GM18873 (cell line): ENCODE results near the gene NR5A2.

Source experiments
- ATAC-seq: cut with Tn5 transposase; IDR thresholded peaks from one replicate; pipeline ENCODE4 v1.9.1; 2021; ENCODE audit warnings: mild to moderate bottlenecking, moderate library complexity, moderate number of reproducible peaks; ENCODE audit not compliant: unreplicated experiment, low FRiP score

NR5A2 gene

DNA sequence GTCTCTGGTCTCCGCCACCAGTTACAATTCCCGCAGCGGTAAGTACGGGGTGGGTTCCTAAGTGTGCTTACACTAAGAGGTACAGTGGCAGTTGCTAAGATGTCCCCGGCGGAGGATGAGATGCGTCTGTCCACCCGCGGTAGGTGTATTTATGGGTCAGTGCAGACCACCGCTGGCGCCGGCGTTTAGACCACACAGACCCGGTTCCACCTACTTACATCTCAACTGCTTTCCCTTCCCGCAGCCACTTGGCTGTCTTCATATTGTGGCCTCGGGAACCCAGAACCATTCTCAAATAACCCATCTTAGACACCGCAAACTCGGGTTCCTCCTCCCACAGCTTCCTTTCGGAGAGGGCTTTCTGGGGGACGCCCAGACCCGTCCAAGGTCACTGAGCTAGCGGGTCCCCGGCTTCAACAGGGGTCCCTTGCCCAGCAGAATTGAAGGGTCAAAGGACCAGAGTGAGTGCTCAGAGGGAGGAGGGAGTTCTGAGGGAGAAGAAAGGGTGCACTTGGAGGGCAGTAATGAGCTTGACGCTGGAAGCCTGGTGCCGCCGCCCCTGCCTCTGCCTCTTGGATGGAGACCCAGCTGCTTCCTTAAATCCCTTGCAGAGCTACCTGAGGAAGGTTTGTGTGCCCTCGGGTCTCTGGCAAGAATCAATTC, 8.6 kb downstream of the NR5A2 start:
- ATAC-seq: no peak

DNA sequence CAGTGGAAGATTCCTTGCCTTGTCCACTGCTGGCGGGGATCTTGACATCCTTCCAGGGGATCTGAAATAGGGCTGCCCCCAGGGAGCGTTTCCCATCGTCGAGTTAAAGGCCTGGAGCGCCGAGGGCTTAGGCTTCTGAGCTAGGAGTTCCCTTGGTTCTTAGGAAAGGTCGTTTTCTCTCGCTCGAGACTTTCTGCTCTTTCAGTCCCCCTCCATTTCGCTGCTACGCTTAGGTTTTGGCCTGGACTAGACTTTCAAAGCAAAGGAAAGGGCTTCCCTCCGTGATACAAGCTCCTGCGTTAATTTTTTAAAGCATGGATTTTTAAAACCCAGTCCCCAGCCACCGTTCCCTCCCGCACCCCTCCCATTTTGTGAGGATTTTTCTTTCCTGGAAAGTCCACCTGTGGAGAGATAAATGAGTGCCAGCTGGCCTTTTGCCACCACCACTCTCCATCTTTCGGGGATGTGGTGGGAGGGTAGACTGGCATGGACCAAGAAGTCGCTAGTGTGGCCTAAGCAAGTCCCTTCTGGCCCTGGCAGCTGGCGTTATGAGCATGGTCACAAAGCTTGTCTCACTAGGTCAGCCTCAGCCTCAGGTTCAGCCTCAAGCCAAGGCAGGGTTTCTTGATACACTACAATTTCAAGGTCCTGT, 9.2 kb downstream of the NR5A2 start:
- no peak for ATAC-seq

DNA sequence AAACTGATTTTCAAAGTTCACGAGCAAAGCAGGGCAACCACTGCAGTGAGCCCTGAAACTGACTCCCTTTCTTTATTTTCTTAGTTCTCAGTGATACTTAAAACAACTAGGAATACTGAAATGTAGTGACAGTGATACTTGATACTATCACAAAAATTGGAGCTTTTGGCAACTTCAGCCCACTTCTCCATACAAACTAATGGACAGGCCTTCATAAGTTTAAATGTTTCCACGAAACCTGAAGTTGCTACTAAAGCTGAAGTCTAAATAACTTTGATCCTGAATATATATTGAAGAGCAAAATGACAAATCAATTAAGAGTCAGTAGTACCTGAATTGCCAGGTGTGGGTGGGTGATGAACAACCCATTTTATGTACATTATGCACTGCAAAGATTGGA, 10.0 kb downstream of the NR5A2 start:
- ATAC-seq: no peak

DNA sequence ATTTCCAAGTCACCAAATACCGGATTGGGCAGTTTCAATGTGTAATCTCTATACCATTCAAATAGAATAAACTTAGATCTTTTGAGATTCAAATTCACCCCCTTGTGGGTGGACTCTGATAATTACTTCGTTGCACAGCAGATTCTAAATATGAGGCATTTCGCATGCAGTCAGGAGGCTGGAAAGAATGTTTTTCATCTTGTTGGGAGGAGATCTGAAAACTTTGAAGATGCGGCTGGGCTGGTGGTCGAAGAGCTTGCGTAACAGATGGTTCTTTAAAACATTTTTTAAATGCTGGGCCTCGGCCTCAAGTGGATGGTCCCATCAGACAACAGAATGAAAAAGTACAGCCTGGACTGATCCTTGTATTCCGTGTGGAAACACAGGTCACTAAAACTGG, 10.4 kb downstream of the NR5A2 start:
- ATAC-seq: no peak

DNA sequence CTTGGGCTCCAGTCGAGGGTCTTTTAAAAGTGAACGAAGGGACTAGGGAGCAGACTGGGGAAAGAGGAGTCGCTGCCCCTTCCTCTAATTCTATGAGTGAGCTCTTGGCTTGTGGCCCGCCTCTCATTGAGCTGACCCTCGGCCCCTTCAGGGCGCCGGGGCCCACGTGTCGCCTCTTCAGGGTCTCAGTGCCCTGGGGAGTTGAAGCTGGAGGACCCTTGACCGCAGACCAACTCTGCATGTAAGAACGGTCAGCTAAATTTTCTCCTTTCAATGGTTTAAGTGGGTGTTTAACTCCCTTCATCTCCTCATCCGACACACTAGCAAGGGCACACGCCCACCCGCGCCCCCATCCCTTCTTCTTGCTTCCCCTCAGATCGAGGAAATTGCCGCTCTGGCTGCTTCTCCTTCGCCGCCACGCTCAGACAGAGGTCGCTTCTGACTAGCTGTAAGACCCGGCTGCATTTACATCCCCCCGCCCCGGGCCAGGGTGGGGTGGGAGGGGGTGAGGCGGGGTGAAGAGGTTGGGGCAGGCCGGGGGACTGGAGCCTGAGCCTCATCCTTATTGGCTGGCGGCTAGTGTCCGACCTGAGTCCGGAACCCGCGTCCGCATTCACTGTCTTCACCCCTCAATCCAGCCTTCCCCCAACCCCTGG, 10.9 kb downstream of the NR5A2 start:
- no peak for ATAC-seq

DNA sequence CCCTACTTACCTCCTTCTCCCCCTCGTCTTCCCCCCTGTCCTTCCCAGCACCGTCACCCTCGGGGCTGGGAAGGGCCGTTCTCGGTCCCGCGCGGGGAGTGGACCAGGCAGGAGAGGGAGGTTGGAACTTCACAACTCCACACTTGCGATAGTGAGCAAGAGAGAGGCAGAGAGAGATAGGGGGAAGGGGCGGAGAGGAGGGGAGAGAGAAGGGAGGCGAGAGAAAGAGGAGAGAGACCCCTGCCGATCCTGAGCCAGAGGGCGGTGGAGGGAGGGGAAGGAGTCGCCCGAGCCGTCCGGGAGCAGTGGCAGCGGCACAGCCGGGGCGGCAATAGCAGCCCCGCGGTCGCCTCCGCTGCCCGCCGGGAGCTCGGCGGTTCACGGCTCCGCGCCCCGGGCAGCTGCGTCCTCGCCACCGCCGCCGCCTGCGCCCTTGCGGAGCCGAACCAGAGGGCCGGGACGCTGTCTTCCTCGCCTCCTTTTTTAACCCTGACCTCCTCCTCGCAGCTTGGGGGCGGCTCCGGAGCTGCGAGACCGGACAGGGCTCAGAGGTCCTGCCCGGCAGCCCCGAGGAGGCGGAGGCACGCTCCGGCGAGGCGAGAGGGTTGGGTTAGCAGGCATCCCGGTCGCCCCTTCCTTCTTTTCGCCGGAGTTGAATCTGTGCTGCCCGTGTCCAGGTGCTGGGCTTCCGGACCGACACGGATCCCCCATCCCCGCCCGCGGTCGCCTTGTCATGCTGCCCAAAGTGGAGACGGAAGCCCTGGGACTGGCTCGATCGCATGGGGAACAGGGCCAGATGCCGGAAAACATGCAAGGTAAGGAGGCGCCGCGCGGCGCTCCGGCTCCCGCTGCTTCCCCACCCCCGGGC, 11.7 kb downstream of the NR5A2 start:
- ATAC-seq: no peak

DNA sequence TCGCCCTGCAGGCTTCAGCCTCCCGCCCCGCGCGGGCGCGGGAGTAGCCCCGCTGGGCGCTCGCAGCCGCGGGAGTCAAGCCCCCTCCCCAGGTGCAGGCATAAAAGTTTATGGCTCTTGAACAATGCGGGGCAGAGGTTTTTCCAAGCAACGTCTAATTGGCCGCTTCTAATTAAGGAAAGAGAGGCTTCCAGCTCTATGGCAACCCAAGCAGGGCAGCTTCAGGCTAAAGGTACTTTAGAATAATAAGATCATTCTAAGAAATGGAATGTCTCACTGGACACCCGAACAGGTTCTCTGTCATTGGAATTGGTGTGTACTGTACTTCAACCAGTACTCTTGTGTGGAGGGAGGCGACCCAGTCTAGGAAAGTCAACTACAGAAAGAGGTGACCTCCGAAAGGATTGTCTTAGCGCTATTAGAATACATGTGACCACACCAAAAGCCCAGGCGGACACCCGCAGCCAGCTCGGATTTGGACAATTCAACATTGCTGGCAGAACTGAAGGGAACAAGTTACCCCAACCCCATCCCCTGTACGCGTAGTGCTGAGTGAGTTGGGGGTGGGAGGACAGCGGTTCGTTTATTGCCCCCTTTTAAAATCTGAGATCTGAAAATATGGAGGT, 12.5 kb downstream of the NR5A2 start:
- ATAC-seq: no peak

DNA sequence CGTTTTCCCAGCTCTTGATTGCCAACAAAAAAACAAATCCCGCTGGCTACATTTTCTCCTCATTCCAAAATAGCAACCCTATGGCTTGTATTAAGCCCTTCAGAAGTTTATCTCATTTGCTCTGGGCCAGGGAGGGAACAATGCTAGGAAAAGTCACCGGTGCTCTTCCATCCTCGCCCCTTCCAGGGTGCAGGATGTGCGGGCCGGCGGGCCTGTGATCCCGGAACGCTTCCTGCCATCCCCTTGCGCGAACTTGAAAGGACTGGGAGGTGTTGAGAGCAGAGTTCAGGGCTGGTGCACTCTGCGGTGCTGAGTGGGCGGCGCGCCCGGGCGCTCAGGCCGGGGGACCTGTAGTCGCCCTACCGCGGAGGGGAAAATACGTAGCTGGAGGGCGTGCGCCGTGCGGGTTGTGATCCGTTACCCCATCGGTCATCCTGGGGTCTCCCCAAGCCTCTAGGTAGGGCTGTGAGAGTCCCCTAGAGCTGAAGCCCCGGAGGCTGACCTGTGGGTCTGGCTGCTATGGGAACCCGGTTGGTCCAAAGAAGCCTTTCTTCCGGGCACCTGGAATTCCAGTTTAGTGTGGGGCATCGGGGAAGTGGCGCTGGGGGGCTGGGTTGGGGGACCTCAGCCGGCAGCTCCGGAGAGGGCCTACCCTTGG, 13.1 kb downstream of the NR5A2 start:
- no peak for ATAC-seq

DNA sequence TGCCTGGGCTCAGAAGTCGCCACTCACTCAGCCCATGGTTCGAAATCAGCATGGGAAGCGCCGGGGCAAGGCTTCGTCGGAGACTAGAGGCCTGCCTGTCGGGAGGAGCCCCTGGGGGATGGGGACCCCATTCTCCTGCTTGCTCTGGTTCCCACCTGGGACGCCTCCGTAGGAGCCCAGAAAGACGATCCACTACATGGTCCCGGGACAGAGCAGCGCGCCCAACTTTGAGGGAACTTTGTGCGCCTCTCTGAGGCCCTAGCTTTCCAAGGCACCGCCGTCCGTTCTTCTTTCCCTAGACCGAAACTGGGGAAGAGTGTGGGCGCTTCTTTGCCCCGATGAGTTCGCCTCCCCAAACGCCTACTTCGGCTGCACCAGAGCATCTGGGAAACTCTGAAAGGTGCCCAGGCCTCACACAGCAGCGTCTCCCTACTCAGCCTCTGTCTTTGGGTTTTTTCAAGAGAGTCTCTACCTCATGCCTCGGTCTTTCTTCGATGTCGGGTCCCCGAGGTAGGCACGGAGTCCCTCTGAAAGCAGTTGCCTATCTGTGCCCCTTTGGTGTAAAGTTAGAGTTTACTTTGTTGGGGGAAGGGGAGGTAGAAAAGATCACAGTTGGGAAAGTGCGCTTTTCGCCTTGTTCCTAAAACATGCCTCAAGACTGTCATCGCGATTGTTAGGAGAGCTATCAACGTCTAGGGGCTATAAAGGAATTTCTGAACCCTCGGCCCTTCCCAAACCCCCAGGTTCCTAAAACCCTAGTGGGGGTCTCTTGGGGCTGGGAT, 14.0 kb downstream of the NR5A2 start:
- no peak for ATAC-seq

DNA sequence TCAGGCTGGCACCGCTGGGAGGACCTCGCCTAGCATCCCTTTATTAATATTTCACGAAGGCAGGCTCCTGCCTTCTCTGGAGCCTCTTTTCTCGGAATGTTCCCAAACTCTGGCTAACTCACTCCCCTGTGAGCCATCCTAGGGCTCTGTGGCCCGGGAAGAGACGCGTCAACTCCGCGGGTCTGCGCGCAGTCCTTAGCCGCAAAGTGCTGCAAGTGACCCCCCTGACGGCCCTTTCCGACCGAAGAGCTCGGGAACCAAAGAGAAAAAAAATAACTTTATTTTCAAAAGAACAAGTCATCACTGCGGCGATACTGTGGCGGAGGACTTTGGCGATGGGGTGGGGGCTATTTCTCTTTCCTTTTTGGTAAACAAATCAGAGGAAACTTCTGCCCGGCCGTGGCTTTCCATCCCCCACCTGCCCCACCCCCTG, 14.6 kb downstream of the NR5A2 start:
- ATAC-seq: no peak

DNA sequence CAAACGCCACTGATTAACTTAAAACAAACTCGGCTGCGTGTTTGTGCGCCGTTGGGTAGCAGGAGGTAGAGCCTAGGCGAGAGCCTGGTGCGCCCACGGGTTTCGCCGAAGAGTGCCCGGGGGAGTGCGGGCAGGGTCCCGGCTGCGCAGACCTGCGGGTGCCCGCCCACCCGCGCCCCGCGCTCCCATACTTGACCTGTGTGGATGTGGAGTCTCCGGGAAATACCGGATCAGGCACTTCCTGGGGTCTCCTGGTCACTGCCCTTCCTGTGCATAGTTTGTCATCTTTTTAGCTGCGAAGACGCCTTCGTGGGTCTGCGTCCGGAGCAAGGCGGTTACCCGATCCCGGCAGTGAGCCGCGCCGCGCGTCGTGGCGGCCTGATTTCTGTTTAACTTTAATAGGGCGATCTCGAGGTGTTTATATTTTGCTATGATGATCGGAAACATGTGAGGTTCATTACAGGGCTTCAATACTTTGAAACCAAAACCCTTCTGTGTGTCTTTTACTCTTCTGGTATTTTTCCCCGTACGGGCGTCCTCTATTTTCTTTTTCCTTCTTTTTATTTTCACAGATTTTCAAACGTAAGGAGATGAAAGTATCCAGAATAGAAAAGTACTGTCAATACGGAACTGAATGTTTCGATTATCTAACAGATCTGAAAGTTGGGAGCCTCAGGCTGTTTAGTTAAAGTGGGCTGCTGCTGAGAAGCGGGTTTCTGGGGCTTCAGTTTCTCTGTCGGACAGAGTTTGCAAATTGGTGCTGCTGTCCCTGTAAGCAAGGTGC, 15.2 kb downstream of the NR5A2 start:
- ATAC-seq: no peak

DNA sequence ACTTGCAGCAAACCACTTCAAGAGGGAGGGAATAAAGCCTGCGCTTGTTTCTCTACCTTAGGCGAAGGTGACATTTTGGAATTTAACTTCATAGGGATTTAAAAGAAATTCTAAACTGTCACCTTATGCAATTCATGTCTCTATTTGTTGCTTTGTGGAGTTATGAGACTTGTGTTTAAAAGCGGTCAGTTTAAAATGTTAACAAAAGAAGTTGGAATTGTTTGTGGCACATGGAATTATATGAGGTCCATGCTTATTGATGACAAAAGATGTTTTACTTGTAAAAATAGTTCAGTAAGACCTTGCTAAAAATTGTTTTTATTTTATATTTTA, 15.8 kb downstream of the NR5A2 start:
- no peak for ATAC-seq

DNA sequence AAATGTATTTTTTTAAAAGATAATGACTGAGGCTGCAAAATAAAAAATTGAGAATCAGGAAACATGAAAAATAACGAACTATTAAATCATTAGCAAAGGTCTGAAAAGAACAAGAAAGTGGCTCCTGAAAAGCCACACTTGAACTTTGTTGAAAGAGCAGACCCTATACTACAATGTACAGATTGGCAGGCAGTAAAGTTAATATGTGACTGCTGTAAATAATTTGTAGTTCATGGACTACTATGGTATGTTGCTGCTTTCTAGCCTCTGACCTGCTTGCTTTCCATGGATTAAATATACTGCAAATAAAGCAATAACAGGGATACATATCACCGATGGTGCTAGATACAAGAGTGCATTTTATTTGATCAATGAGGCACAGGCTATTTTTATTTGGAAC, 18.6 kb downstream of the NR5A2 start:
- no peak for ATAC-seq

DNA sequence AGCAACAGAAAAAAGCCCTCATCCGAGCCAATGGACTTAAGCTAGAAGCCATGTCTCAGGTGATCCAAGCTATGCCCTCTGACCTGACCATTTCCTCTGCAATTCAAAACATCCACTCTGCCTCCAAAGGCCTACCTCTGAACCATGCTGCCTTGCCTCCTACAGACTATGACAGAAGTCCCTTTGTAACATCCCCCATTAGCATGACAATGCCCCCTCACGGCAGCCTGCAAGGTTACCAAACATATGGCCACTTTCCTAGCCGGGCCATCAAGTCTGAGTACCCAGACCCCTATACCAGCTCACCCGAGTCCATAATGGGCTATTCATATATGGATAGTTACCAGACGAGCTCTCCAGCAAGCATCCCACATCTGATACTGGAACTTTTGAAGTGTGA, 20.7 kb downstream of the NR5A2 start:
- no peak for ATAC-seq

DNA sequence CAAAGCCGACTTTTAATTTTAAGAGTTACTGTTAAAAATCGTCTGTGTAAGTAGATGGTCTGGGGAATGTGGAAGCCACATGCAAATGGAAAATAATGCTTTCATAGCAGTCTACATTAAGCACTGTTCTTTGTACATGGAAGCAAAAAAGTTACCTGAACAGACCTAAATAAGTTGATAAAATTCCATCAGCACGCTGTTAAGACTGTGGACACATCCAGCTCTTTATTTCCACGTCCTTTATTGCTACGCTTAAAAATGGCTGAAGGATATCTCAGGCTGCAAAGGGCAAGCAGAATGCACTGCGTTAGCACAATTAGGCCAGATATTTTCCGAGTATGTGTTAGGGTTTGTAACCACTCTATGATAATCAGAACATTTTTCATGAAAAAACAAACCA, 22.3 kb downstream of the NR5A2 start:
- no peak for ATAC-seq

DNA sequence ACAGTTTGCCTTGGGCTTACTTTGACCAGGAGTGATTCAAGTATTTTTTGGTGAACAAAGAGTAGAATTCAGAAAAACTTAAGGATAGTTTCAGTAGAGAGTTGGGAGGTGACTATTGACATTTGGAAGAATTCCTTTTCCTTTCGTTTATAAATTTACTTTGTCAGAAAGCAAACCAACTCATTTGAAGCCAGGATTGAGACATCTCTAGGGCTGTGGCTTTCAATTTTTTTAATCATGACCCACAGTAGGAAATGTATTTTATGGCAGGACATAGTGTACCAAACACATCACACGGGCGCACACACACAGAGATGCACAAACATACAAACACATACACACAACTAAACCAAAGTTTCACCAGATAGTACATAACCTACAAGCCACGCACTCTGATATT, 24.1 kb downstream of the NR5A2 start:
- ATAC-seq: no peak

DNA sequence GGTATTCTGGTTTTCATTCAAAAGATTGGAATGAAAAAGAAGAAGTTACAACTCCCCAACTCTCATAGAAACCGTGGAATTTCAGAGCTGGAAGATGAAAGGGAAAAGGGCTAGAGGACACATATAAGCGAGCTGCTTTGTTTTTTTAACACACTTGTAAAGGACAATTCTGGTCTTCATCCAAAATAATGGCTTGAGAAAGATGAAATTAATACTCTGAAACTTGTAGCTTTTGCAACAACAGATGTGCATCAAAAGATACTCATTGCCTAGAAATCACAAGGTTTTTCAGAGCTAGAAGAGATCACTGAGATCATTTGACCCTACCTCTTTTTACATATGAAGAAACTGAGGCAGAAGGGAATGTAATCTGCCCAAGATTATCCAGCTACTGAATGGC, 25.6 kb downstream of the NR5A2 start:
- ATAC-seq: no peak

DNA sequence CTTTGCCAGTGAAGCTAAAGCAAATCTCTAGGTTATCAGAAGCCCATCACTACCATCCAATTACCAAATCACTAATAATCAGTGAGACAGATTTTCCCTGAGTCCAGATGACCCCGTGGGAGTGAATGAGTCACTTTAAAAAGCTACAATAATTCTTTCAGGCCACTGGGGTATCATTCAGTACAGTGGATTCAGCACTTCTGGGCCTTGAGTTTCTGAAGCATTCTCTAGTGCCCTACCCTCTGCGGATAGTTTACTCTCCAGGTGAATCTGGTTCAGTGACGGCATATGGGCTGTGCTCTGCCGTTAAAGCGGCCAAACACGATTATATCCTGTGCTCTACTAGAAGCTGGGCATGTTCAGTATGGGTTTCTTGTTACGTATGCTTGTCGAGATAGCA, 26.1 kb downstream of the NR5A2 start:
- no peak for ATAC-seq

DNA sequence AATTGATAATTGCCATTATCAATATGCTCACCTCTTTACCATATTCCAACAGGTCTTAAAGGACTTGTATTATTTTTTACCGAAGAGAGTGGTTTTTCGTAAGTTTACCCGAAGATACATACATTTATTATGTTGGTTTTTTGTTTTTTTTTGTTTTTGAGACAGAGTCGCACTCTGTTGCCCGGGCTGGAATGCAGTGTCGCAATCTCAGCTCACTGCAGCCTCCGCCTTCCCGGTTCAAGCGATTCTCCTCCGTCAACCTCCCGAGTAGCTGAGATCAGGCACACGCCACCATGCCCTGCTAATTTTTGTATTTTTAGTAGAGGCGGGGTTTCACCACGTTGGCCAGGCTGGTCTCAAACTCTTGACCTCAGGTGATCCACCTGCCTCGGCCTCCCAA, 30.8 kb downstream of the NR5A2 start:
- ATAC-seq: no peak
